ENCODE measurements around the gene GAD1.

The GAD1 gene
- total RNA-seq = 0.15 to 0.48 reads per million in 2 donors

GRCh38 chr2:170816504-170817092 lies at the start of gene GAD1:
GAD1 (plus strand) TSS chr2:170816887; CDS start chr2:170818592, 1,705 bp downstream.
- peak; percentile 21 for DNase-seq

GRCh38 chr2:170770008-170770605 lies 46.6 kb upstream of the GAD1 start, which contains the start of gene ERICH2:
ERICH2 (plus strand) TSS chr2:170770378; CDS start chr2:170770682, 304 bp downstream.
- DNase-seq = no peak

- peak; percentile 65 for DNase-seq
Measured at GRCh38 chr2:170770606-170771420, 45.9 kb upstream of the GAD1 start.

GRCh38 chr2:170771421-170771937 lies 45.2 kb upstream of the GAD1 start:
- DNase-seq = no peak

- no peak for DNase-seq
Measured at GRCh38 chr2:170772295-170772694, 44.4 kb upstream of the GAD1 start.

- no peak for DNase-seq
Measured at GRCh38 chr2:170774074-170774473, 42.6 kb upstream of the GAD1 start.

GRCh38 chr2:170778900-170779299 lies 37.8 kb upstream of the GAD1 start:
- DNase-seq = no peak

- DNase-seq = no peak
Measured at GRCh38 chr2:170779304-170779703, 37.4 kb upstream of the GAD1 start.

- DNase-seq = no peak
Measured at GRCh38 chr2:170782673-170783072, 34.0 kb upstream of the GAD1 start.

GRCh38 chr2:170783549-170783948 lies 33.1 kb upstream of the GAD1 start:
- no peak for DNase-seq

GRCh38 chr2:170798996-170799395 lies 17.7 kb upstream of the GAD1 start:
- no peak for DNase-seq

GRCh38 chr2:170806548-170806947 lies 10.1 kb upstream of the GAD1 start:
- DNase-seq = no peak

GRCh38 chr2:170812710-170813600 lies 3.7 kb upstream of the GAD1 start:
- no peak for DNase-seq

GRCh38 chr2:170813611-170814532 lies 2.8 kb upstream of the GAD1 start:
- no peak for DNase-seq

GRCh38 chr2:170814533-170815230 lies 2.0 kb upstream of the GAD1 start:
- DNase-seq = no peak

- no peak for DNase-seq
Measured at GRCh38 chr2:170815311-170815710, 1.4 kb upstream of the GAD1 start.

GRCh38 chr2:170815746-170816503 lies 762 bp upstream of the GAD1 start:
- no peak for DNase-seq

GRCh38 chr2:170817093-170818035 lies 677 bp downstream of the GAD1 start:
- no peak for DNase-seq
